HG02943 (cell line): ENCODE results near the gene LRRC55.

Experiments
- ATAC-seq: cut with Tn5 transposase; IDR thresholded peaks from one replicate; pipeline ENCODE4 v1.9.1; 2021; ENCODE audit warnings: mild to moderate bottlenecking, low read depth, moderate library complexity; ENCODE audit not compliant: unreplicated experiment

The LRRC55 gene

DNA sequence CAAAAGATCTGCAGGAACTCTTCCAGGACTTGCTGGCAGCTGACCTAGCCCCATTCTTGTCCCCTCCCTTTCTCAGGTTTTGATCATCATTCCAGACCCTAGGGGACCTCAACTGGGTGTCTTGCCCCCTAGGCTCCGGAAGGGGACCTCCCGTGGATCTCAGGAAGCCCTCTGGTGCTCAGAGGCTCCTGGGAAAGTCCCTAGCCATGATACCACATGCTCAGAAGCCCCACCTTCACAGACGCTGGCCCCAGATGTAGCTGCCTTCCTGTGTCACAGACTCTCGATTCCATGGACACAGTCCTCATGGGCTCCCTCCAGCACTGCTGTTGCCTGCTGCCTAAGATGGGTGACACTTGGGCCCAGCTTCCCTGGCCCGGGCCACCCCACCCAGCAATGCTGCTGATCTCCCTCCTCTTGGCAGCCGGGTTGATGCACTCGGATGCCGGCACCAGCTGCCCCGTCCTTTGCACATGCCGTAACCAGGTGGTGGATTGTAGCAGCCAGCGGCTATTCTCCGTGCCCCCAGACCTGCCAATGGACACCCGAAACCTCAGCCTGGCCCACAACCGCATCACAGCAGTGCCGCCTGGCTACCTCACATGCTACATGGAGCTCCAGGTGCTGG lies at the start of gene LRRC55:
LRRC55 (plus strand) TSS at position 276 of the 628 bp plus-strand sequence; CDS start at position 346, 70 bp downstream.
- no peak for ATAC-seq

GRCh38 chr11:57133366-57134038 lies 48.3 kb upstream of the LRRC55 start:
- ATAC-seq: no peak

DNA sequence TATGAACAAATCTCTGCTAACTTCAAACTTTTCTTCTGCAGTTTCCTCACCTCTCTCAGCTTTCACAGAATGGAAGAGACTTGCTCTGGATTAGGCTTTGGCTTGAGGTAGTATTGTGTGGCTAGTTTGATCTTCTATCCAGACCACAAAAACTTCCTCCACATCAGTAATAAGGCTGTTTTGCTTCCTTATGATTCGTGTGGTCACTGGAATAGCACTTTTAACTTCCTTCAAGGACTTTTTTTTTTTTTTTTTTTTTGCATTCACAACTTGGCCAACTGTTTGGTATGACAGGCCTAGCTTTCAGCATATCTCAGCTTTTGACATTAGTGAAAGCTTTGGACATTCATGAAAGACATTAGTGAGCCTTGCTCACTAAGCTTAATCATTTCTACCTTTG lies 47.5 kb upstream of the LRRC55 start:
- no peak for ATAC-seq

DNA sequence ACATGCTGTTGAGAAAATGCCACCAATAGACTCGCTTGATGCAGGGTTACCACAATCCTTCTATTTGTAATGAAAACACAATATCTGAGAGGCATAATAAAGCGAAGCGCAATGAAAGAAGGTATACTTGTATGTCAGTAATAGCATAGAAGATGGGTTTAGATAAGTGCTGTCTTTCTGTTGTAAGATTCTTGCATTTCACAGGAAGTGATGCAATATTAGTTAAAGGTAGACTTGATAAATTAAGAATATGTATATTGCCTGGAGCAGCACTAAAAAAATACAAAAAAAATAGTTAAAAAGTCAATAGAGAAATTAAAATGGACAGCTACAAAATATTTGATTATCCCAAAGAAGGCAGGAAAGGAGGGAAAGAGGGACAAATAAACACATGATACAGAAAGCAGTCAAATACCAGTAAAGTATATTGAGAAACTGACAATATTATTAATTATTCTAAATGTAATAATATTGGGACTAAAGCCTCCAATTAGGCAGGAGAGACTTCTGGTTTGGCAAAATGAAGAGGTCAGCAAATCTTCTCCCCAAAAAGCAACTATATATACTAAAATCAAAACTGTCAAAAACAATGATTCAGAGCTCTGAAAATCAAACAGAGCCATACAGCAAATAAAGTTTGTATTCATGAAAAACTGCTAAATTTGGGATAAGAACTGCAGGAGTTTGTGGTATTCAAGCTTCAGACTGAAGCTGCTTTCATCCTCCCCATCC lies 46.6 kb upstream of the LRRC55 start:
- no peak for ATAC-seq

- ATAC-seq: no peak
These were observed 41.2 kb upstream of the LRRC55 start for GRCh38 chr11:57140568-57140967.

GRCh38 chr11:57143459-57143858 lies 38.3 kb upstream of the LRRC55 start:
- ATAC-seq: no peak

- ATAC-seq: no peak
These were observed 37.7 kb upstream of the LRRC55 start for GRCh38 chr11:57144075-57144474.

DNA sequence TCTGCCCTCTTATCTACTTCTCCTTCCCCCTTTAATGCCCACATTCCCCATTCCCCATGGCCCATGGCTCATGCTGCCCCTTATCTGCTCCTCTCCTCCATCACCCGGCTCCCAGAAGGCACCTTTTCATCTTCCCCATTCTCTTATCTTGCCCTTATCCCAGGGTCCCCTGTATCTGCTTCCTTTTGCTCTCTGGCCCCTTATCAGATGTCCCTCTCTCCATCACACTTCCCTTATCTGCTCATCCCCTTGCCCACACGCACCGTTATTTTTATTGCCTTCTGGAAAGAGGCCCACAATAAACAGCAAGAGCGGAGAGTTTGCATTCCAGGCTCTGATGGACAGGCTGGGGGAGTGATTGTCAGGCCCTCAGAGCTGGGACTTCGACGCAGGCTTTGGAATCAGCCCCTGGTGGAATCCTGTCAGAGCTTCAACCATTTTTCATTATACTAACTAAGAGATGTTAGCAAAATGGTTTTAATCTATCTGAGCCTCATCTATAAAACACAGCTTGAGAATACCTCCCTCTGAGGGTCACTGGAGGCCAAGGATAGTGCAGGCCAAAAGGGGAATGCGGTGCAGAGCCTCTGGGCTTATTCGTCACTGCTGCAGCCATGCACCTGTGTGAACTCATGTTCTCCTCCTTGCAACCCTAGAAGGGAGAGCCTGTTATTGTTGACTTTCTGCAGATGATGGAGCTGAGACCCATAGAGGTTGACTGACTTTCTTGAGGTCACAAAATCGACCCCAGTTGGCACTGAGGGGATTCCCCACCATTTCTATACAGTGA lies 37.0 kb upstream of the LRRC55 start:
- ATAC-seq: no peak

- ATAC-seq: no peak
These were observed 35.5 kb upstream of the LRRC55 start for GRCh38 chr11:57146301-57146700.

GRCh38 chr11:57148621-57149020 lies 33.1 kb upstream of the LRRC55 start:
- no peak for ATAC-seq

GRCh38 chr11:57150454-57150917 lies 31.3 kb upstream of the LRRC55 start:
- no peak for ATAC-seq

- ATAC-seq: no peak
These were observed 29.6 kb upstream of the LRRC55 start for GRCh38 chr11:57152134-57152533.

- ATAC-seq: no peak
These were observed 28.3 kb upstream of the LRRC55 start for GRCh38 chr11:57153448-57153847.

GRCh38 chr11:57154739-57155138 lies 27.0 kb upstream of the LRRC55 start:
- no peak for ATAC-seq

DNA sequence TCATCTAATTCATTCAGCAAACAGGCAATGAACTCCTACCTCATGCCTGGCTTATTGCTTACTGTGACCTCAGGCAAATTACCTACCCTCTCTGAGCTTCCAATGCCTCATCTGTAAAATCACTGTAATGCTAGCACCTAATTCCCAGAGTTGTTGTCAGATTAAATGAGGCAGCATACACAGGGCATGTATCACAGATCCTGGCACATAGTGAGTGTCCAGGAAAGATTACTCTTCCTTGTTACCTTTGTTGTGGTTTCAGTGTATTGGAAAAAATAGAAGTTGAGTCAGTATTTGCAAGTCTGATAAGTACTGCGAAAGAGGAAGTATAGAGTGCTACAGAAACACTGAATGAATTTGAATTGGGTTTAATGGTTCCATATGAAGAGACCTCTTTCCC lies 26.4 kb upstream of the LRRC55 start:
- no peak for ATAC-seq

GRCh38 chr11:57155838-57156607 lies 25.7 kb upstream of the LRRC55 start:
- no peak for ATAC-seq

GRCh38 chr11:57156928-57157327 lies 24.8 kb upstream of the LRRC55 start:
- ATAC-seq: no peak

GRCh38 chr11:57157624-57158023 lies 24.1 kb upstream of the LRRC55 start:
- ATAC-seq: no peak

GRCh38 chr11:57158180-57158579 lies 23.6 kb upstream of the LRRC55 start:
- no peak for ATAC-seq

DNA sequence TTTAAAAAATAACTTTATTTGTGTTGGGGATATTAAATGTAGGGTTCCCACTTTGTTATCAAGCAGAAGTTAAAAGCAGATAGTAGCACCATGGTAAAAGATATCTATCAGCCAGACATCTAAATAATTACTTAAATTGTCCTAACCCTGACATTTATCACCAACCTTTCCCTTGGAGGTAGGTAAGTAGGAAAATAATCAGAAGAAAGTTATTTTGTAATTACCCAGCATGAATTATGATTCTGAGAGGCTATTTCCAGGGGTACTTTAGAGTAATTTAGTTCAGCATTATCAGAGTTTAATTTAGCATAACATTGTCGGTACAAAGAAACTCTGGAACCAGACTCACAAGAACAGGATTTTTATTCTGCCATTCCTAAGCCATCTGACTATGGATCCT lies 23.2 kb upstream of the LRRC55 start:
- ATAC-seq: no peak
